ENCODE measurements around the gene PRKG1. TPM values are rescaled to one million over a fixed set of nuclear protein-coding genes. Genes with fewer than 3 reads are reported as not detected.

Gene PRKG1
- total and polyA plus RNA-seq, 2 of the 8 experiments (the other 6 are each of a cell fraction or from before 2014, with no cell fraction given), result 4.2 to 15.2 TPM

DNA sequence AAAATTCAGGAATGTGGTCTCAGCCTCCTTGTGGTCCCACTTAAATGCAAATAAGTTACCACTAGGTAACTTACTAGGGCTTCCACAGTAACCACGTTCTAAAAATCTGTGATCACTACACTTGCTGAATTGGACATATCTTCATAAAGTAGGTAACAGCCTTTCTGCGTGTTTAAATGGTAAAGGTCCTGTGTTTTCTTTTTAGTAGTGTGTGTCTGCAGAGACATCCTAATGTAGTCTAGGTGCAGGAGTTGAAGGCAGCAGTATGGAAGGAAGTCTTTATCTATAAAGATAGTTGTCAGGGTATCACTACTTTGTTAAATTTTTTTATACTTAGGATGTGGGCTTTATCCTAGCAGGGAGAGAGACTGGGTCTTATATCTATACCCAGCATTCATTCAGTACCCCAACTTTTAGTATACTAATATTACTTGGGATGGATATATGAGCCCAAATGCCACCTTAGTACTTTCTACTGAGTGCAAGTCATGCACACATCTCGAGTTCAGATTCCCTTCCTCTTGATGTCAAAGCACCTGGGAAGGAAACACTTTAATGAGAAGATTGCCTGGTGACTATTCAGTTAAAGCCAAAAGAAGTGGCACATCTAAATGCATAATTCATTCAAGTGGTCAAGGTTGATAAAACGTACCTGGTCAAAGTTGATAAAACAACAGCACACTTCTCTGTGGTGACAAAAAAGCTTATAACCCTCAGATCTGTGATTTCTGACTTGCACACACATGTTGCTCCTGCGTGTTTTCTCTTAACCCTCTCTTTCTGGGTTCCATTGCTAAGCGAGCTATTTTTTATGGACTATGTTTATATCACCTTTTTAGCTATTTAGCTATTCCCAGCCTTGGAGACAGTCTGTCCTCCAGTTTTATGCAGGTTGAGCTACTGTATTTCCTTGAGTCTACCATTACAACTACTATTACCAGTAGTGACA is 958.7 kb downstream of the PRKG1 start:
- H3K18ac ChIP-seq (ENCODE audit: extremely low read depth, low read length), result peak overlapping the region; percentile 64
- H4K20me1 ChIP-seq (replicated peaks in 1 of 2; ENCODE audit: control insufficient read depth in 1 of 2, insufficient read depth in 2 of 2, low read length in 2 of 2), result peaks cover 0 to 2% of the 10 kb centered on the region in 2 experiments
- H3K9me3 ChIP-seq (ENCODE audit: insufficient read depth in 2 of 2, low read depth in 1 of 2, low read length in 1 of 2), result no peaks in the 10 kb centered on the region
- peak overlapping the region; percentile 61; the same call in 1 of the 2 replicates for H2BK5ac ChIP-seq (ENCODE audit: low read depth, low read length)
- H2BK15ac ChIP-seq (ENCODE audit: low read length), result no peak overlapping the region
- H2AFZ ChIP-seq (ENCODE audit: low read length), result no peak overlapping the region
- no peak for TF ChIP-seq CBX5 (IDR thresholded peaks at IDR 0.05; ENCODE audit: low read depth, low read length)
- no peak for TF ChIP-seq RNF2 (IDR thresholded peaks at IDR 0.05; ENCODE audit: borderline replicate concordance, low read depth, low read length, missing control alignments, poor library complexity, severe bottlenecking)
- TF ChIP-seq, protein P1, sequence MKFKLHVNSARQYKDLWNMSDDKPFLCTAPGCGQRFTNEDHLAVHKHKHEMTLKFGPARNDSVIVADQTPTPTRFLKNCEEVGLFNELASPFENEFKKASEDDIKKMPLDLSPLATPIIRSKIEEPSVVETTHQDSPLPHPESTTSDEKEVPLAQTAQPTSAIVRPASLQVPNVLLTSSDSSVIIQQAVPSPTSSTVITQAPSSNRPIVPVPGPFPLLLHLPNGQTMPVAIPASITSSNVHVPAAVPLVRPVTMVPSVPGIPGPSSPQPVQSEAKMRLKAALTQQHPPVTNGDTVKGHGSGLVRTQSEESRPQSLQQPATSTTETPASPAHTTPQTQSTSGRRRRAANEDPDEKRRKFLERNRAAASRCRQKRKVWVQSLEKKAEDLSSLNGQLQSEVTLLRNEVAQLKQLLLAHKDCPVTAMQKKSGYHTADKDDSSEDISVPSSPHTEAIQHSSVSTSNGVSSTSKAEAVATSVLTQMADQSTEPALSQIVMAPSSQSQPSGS (IDR thresholded peaks at IDR 0.05; ENCODE audit: low read length), result peak; percentile 67; the same call in 1 of the 2 replicates
- peak; percentile 39 to 89 for TF ChIP-seq POLR2A (IDR thresholded peaks at IDR 0.05; ENCODE audit: control extremely low read depth in 1 of 2, low read depth in 2 of 2, low read length in 2 of 2)
- peak; percentile 15 for TF ChIP-seq TAF7 (optimal IDR thresholded peaks at IDR 0.05; ENCODE audit: borderline replicate concordance, low read depth, low read length)
- TF ChIP-seq POLR2AphosphoS5 (IDR thresholded peaks at IDR 0.05; ENCODE audit: low read depth, low read length), result peak; percentile 72
- H4K5ac ChIP-seq (ENCODE audit: insufficient read length, low read depth, low read length), result peak overlapping the region; percentile 78
- peak overlapping the region; percentile 15; the same call in 1 of the 2 replicates for H3K27ac ChIP-seq (ENCODE audit: low read depth, low read length)
- DNase-seq (ENCODE audit: low read depth in 1 of 2, low spot score in 2 of 2) (no peak), FAIRE-seq (peak; percentile 32)
- no peak overlapping the region for H2BK20ac ChIP-seq (ENCODE audit: low read length)
- H2BK120ac ChIP-seq (replicated peaks; ENCODE audit: low read depth, low read length), result peak overlapping the region; percentile 47
- CTCF ChIA-PET (ENCODE audit: partially characterized antibody), result interaction anchor here (0.9 to 1.4 kb wide), 2 partner anchors 27 to 29 kb away, joined by 3 read pairs; no protein-coding TSS in a partner anchor
- H2AK5ac ChIP-seq (ENCODE audit: low read depth, low read length), result no peak overlapping the region
- no peak overlapping the region for H3K23ac ChIP-seq (ENCODE audit: insufficient read length)
- H3K27me3 ChIP-seq (replicated peaks in 1 of 4; ENCODE audit: control insufficient read depth in 3 of 4, extremely low read depth in 1 of 4, insufficient read depth in 3 of 4, low read length in 3 of 4), result no peaks in the 10 kb centered on the region
- H4K91ac ChIP-seq (replicated peaks; ENCODE audit: insufficient read length, low read length), result peak overlapping the region; percentile 75
- no peaks in the 10 kb centered on the region; the same call in 1 of the 2 replicates for H3K23me2 ChIP-seq (ENCODE audit: low read depth, low read length)
- WGBS, 2 experiments (ENCODE audit: extremely low coverage in 1 of 2, insufficient coverage in 1 of 2, insufficient read length in 1 of 2, insufficient replicate concordance in 2 of 2, low coverage in 1 of 2, low lambda C conversion rate in 2 of 2, missing lambda C conversion rate in 1 of 2), result 41% methylated on average over 6 of the region's 6 CpGs; no CpG with 5 or more reads in 1 of the 2 experiments
- H2BK12ac ChIP-seq (ENCODE audit: low read depth, low read length), result no peak overlapping the region
- no peak overlapping the region for H3K9ac ChIP-seq (replicated peaks in 1 of 4; ENCODE audit: extremely low read depth in 1 of 4, low read depth in 3 of 4, low read length in 3 of 4)
- no peak overlapping the region for H3K14ac ChIP-seq (ENCODE audit: insufficient read length)
- H3K79me2 ChIP-seq (ENCODE audit: control insufficient read depth in 1 of 2, insufficient read depth in 2 of 2, low read length in 2 of 2), result peaks cover 0 to 26% of the 10 kb centered on the region in 2 experiments; a peak in 2 of 4 replicates
- no peaks in the 10 kb centered on the region for H3K79me1 ChIP-seq (ENCODE audit: low read depth, low read length)
- H3K4me2 ChIP-seq (ENCODE audit: insufficient read depth in 1 of 2, low read depth in 2 of 2, low read length in 2 of 2), result peak overlapping the region; percentile 44 to 59
- POLR2A ChIA-PET (ENCODE audit: partially characterized antibody), result interaction anchor here (0.7 to 1.6 kb wide), 12 partner anchors 9 to 184 kb away, joined by 3 to 5 read pairs (median 3); no protein-coding TSS in a partner anchor
- H3K36me3 ChIP-seq (ENCODE audit: control insufficient read depth in 2 of 4, insufficient read depth in 4 of 4, low read length in 3 of 4), result peaks cover 0 to 43% (median 21%) of the 10 kb centered on the region in 4 experiments; a peak in 5 of 8 replicates
- H3K56ac ChIP-seq (replicated peaks; ENCODE audit: insufficient read length, low read depth, low read length), result peak overlapping the region; percentile 56
- H4K8ac ChIP-seq (ENCODE audit: extremely low read depth, insufficient read depth, low read length), result no peak overlapping the region
- H3K4ac ChIP-seq (replicated peaks; ENCODE audit: insufficient read length, low read depth, low read length), result peak overlapping the region; percentile 40
- peaks cover 0 to 21% (median 5%) of the 10 kb centered on the region in 4 experiments; a peak in 5 of 7 replicates for H3K4me1 ChIP-seq (replicated peaks in 1 of 4; ENCODE audit: control insufficient read depth in 3 of 4, insufficient read depth in 4 of 4, low read length in 3 of 4)
- H3K4me3 ChIP-seq (ENCODE audit: extremely low read depth in 1 of 4, insufficient read depth in 2 of 4, low read depth in 3 of 4, low read length in 4 of 4), result peak overlapping the region in 1 of 4 experiments; percentile 51; a peak in 3 of 8 replicates

Data from H1 (cell line).